GM18507 (cell line): ENCODE data around the gene RASA3.

Experiments
- DNase-seq: peaks from one replicate; pipeline ENCODE4 v3.0.0; 2011; ENCODE audit warnings: low read depth; ENCODE audit not compliant: insufficient read length; ENCODE audit errors: extremely low spot score
- FAIRE-seq: peaks from 2 replicates; lab custom pipeline; 2011; peaks lifted over from hg19 to GRCh38; lab: Jason Lieb, UNC

RASA3 gene

GRCh38 chr13:114004420-114005205 is 127.8 kb downstream of the RASA3 start:
- FAIRE-seq (no peak), DNase-seq (no peak)

DNA sequence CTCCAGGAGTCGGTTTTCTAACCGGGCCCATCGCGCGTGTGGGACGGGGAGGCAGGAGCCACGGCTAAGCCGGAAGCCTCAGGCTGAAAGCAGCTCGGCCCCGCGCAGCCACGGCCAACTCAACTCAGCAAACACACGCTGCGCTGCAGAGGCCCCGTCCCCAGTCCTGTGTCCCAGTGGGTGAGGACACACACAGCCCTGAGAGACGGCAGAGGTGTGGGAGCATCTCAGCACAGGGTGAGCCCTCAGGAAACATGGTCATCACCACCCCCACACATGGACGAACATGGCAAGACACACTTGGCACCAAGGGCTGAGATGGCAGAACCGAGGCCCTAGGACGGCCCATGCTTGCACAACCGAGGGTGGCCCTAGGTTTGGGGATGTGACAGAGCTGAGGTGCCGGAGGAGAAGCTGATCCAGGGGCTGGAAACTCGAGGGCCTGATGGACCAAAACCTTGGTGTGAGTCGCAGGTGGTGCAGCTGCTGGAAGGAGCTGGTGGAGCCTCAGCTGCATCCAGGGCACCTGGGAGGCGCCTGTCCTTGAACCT is 129.6 kb downstream of the RASA3 start:
- no peak for FAIRE-seq

DNA sequence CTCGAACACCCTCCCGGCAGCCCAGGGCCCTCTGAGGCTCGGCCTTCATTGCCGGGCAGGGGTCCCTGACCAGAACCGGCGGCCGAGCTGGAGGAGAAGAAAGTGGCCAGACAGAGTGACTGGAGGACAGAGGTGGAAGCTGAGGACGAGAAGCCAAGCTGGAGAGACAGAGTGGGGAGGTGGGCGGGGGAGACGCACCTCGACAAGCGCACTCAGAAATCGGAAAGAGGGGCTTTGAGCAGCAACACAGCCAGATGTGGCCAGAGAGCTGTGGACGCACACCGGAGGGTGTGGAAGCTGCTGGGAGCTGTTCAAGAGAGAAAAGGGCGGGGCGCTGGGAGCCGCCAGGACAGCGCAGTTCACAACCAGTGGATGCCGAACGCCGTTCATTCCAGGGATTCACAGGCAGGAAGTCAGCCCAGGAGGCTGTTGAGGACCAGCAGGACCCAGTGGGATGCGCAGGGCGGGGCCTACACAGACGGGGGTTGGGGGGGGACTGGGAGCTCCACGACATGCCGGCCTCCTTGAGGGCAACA is 130.3 kb downstream of the RASA3 start:
- FAIRE-seq, result no peak

More for the DNA sequence above, 129.6 kb downstream of the RASA3 start:
- DNase-seq, result no peak

DNA sequence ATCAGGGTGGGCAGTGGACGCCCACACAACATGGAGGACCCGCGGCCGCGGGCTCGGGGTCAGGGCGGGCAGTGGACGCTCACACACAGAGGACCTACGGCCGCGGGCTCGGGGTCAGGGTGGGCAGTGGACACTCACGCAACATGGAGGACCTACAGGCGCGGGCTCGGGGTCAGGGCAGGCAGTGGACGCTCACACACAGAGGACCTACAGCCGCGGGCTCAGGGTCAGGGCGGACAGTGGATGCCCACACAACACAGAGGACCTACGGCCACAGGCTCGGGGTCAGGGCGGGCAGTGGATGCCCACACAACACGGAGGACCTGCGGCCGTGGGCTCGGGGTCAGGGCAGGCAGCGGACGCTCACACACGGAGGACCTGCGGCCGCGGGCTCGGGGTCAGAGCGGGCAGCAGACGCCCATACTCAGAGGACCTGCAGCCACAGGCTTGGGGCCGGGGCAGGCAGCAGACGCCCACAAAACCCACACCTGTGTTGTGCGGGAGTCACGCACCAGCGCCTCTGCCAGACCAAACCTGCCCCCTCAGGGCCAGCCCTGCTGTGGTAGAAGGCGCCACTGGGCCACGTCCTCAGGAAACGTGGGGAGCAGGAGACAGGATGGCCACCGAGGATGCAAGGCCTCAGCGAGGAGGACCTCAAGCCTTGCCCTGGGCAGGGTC is 131.0 kb downstream of the RASA3 start:
- DNase-seq (no peak), FAIRE-seq (no peak)

More for the DNA sequence above, 130.3 kb downstream of the RASA3 start:
- no peak for DNase-seq

- DNase-seq, result no peak
- FAIRE-seq, result no peak
These were observed 132.0 kb downstream of the RASA3 start for GRCh38 chr13:114000151-114001040.

DNA sequence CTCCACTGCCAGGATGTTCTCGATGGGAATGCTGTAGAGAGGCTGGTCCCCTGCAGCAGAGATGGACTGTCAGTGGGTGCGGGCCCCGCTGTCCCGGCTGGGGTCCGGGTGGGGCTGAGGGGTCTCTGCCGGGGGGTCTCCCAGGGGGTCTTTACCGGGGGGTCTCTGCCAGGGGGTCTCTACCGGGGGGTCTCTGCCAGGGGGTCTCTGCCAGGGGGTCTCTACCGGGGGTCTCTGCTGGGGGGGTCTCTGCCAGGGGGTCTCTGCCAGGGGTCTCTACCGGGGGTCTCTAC is 132.9 kb downstream of the RASA3 start:
- FAIRE-seq (no peak), DNase-seq (no peak)

GRCh38 chr13:113998781-113999617 is 133.4 kb downstream of the RASA3 start:
- DNase-seq (no peak), FAIRE-seq (no peak)

DNA sequence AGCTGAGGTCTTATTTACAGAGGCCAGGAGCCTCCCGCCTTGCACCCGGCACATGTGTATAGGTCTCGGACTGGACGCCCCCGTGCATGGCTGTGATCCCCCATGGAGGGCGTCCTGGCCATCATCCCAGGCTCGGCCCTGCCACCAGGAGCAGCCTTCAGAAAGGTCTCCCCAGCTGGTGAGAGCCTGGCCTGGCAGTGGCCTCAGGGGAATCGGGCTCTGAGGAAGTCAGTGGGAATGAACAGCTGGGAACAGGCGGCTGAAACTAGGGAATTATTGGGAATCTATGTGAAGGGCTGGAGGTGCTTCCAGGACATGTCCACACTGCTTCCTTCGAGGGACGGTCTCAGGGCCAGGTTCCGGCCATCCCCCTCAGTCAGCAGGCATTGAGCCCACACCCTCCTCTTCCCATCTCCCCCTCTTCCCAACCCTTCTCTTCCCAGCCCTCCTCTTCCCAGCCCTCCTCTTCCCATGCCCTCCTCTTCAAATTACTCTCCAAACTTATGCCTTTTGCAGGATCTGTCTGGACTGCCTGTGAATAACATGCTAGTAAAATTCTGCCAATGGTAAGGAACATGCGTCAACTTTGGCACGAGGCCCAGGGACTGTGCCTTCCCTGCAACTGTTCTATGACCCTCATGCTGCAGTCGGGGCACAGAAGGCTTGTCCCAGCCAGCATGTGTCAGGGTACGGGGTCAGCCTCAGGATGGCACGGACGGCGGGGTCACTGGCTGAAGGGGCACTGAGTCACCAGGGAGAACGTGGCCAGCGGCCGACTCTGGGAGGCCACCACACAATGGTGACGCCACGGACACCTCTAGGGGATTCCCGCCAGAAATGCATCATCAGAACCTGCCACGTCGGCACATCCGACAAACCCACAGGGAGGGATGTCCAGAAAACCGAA is 134.3 kb downstream of the RASA3 start:
- no peak for DNase-seq
- FAIRE-seq, result no peak

DNA sequence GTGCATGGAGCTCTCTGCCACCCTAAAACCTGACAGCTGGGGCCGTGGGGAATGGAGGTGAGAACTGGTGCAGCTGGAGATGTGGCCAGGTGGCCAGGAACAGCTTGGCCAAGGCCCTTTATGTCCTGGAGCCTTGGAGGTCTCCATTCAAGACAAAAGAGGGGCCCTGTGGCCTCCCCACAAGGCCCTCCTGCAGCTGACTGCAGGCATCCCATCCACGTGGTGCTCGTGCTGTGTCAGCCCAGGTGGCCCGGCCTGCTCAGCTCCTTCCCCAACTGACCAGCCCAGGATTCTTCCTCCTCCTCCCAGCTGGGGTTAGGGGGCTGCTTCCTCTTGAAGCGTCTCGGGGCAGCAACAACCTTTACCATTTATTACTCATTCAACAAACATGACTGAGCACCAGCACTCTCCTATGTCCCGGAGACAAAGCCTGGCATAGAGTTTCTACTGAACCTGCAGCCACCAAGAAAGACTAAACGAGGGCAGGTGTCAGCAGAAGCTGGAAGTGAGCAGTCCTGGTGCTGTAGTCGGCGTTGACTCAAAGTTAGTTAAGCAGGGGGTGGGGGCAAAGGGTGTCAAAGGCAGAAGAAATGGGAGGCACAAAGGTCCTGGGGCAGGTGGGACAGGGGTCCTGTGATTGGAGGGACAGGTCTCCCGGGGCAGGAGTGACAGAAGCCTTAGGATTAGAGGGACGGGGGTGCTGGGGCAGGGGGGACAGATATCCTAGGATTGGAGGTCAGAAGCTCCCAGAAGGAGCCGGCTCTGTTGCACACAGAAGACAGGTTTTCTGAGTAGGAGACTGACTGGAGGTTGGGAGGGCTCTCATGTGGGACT is 135.3 kb downstream of the RASA3 start:
- DNase-seq (no peak), FAIRE-seq (no peak)

DNA sequence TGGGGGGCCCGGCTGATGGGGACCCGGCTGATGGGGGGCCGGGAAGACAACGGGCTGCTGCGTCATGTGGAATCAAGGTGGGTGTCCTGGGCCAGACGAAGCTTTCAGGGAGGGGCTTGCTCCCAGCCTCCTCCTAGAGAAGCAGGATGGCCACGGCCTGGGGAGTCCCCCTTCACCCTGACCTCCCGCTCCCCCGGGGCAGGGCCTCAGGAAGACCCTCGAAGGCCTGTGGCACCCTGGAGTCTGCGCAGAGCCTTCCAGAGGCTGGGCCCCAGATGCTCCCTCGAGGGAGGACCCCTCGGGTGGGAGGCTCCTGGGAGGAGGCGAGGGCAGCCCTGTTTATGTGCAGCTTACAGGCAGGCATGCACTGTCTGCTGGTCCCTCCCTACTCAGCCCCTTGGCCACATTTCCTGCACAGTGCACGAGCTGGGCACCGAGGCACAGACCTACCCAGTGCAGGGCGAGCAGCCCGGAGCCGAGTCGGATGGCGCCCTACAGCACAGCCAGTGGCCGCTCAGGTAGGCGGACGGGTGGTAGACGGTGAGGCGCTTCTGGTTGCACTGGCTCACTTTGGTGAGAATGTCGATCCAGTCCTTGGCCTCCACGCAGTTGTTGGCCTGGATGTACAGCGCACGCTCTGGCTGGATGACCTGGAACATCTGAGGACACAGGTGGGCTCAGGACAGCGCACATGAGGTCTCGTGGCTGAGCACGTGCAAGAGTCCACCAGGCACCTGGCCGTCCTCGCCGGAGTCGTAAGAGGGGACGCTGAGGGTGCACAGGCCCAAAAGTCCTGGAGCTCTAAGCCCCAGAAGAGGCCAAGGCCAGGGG is 136.1 kb downstream of the RASA3 start:
- FAIRE-seq (no peak), DNase-seq (no peak)

DNA sequence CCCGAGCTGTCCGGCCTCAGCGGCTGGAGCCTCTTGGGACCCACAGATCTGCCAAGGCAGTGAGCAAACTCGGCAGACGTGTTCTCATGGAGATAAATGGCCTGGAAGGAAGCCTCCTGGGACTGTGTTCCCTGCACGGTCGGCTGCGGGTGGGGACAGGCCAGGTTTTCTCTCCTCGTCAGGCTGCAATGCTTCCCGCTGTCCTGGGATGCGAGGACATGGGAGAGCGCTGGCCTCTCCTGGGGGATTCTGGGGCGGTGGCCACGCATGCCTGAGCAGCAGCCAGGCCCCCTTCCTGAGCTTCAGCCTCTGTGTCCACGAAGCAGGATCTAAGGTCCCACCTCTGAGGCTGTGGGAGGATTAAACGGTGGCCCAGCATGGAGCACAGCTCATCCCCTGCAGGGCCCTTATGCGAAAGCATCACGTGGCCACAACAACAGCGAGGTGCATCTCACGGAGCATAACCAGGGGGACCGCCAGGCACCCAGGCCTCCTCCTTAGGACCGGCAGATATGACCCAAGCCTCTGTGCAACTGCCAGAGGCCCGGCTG is 137.3 kb downstream of the RASA3 start:
- no peak for DNase-seq
- no peak for FAIRE-seq

DNA sequence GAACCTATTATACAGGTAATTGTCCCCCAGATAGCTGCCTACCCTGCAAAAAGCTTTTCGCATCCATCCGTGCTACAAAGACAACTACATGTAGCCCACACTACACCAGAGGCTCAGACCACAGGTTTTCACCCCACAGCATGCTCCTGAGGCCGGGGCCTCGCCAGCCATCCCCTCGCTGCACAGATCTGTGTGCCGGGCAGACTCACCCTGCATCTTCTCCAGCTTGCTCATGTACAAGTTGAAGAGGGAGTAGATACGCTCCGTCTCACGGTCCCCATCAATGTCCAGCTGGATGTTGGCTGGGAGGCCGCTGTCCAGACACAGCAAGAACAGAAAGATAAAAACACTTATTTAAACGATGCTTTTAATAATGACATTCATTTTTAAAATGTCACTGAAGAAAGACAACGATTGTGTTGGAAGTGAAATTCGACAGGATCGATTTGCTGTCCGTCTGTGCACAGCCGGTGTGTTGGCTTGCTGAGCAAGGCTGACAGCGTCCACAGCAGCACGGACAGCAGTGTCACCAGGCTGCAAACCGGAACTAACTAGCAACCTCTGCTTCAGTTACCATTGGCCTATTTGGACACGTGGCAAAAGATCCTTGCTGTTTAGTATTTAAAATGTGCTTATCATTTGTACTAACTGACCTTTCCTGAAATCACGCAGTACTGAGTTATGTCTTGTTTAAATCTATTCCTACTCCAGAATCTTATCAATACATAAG is 140.0 kb downstream of the RASA3 start:
- DNase-seq (no peak), FAIRE-seq (no peak)

GRCh38 chr13:113991676-113992179 is 140.7 kb downstream of the RASA3 start:
- no peak for FAIRE-seq
- no peak for DNase-seq

DNA sequence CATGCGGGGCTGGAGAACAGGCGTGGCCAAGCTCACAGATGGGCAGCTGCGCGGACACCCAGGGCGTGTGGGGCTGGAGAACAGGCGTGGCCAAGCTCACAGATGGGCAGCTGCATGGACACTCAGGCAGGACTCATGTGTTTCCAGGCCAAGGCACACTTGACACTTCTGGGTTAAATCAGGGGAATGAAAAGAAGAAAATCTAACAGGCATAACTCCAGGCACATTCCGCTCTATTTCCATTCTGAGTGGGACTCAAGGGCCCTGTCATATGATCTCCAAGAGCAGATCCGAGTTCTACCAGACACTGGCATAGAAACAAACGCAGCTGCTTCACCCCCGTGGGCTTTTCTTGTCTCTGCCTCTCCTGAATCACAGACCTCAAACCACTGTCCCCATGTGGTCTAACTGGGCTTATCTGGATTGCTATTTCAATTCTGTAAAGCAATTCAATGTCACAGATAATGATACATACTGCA is 141.2 kb downstream of the RASA3 start:
- FAIRE-seq (no peak), DNase-seq (no peak)

DNA sequence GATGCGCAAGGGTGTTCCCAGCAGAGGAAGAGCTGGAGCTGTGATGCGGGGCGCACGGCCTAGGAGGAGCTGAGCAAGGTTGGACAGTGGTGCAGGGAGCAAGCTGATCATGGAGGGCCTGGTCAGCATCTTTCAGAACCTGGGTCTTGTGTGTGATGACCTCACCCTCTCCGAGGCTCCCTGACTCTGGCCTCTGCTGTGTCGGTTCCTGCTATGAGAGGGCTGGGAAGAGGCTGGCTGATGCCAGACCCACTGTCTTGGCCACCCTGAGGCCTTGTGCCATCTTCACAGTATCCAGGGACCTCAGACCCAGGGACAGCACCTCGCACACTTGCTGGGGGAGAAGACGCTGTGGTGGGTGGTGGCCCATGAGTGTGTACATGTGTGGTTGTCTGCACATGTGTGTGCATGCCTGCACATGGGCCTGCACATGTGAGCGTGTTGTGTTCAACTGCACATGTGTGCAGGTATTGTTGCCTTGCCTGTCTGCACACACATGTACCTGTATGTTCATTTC is 142.0 kb downstream of the RASA3 start:
- FAIRE-seq (no peak), DNase-seq (no peak)
